ENCODE results near the gene STK38.
"Not testable (repeated sequence)": the region's sequence is repeated elsewhere in the genome, so short reads cannot be mapped to it uniquely, and the experiment has no call there.

Gene STK38

GRCh38 chr6:36479256-36479655, 68.0 kb downstream of the STK38 start:
- DNase-seq, result no peak

GRCh38 chr6:36478051-36478526, 69.2 kb downstream of the STK38 start:
- DNase-seq, result no peak

GRCh38 chr6:36469946-36470345, 77.3 kb downstream of the STK38 start:
- DNase-seq, result no peak

- no peak for DNase-seq
These were observed 78.1 kb downstream of the STK38 start for GRCh38 chr6:36469148-36469661.

GRCh38 chr6:36467625-36468024, 79.7 kb downstream of the STK38 start:
- DNase-seq, result no peak

- no peak for DNase-seq
These were observed 83.0 kb downstream of the STK38 start for GRCh38 chr6:36464233-36464632.

GRCh38 chr6:36463676-36464075, 83.6 kb downstream of the STK38 start:
- no peak for DNase-seq

GRCh38 chr6:36461646-36462045, 85.6 kb downstream of the STK38 start:
- no peak for DNase-seq

GRCh38 chr6:36460916-36461315, 86.4 kb downstream of the STK38 start:
- no peak for DNase-seq

- no peak for DNase-seq
These were observed 87.8 kb downstream of the STK38 start for GRCh38 chr6:36459501-36459900.

- DNase-seq, result no peak
These were observed 91.7 kb downstream of the STK38 start for GRCh38 chr6:36455486-36456027.

- DNase-seq, result not testable (repeated sequence)
These were observed 94.4 kb downstream of the STK38 start for GRCh38 chr6:36452897-36453296.

GRCh38 chr6:36449173-36449572, 98.1 kb downstream of the STK38 start:
- DNase-seq, result not testable (repeated sequence)

GRCh38 chr6:36445621-36446020, 101.7 kb downstream of the STK38 start:
- DNase-seq, result no peak

- DNase-seq, result no peak
These were observed 102.8 kb downstream of the STK38 start for GRCh38 chr6:36444470-36444869.

All from stimulated activated CD4-positive, alpha-beta T cell treated with anti-CD3 and anti-CD28 coated beads, Interleukin-12 subunit alpha, Interleukin-12 subunit beta, amount 100 ng/mL, for 4 hours (primary cell).